NCI-H82 (cell line): ENCODE data around the gene KCNH1.
A peak's percentile ranks its signal among the peaks of the same experiment; 100 is the strongest.
"Not testable (repeated sequence)": the region's sequence is repeated elsewhere in the genome, so short reads cannot be mapped to it uniquely, and the experiment has no call there.

Source experiments
- DNase-seq: peaks from one replicate; lab custom pipeline; 2025; lab: John Stamatoyannopoulos, UW

KCNH1 gene

GRCh38 chr1:211007830-211008229 is 126.1 kb downstream of the KCNH1 start:
- DNase-seq = no peak

- not testable (repeated sequence) for DNase-seq
Measured at GRCh38 chr1:210995931-210996330, 138.0 kb downstream of the KCNH1 start.

- DNase-seq = no peak
Measured at GRCh38 chr1:210992837-210993236, 141.1 kb downstream of the KCNH1 start.

- DNase-seq = peak; percentile 91
Measured at GRCh38 chr1:210989905-210990304, 144.0 kb downstream of the KCNH1 start.

- DNase-seq = no peak
Measured at GRCh38 chr1:210981490-210981889, 152.5 kb downstream of the KCNH1 start.

GRCh38 chr1:210980082-210980481 is 153.9 kb downstream of the KCNH1 start:
- DNase-seq = no peak

- no peak for DNase-seq
Measured at GRCh38 chr1:210978974-210979354, 155.0 kb downstream of the KCNH1 start.

- no peak for DNase-seq
Measured at GRCh38 chr1:210978316-210978973, 155.5 kb downstream of the KCNH1 start.

GRCh38 chr1:210951279-210951678 is 182.7 kb downstream of the KCNH1 start:
- peak; percentile 29 for DNase-seq

- DNase-seq = peak; percentile 71
Measured at GRCh38 chr1:210949940-210950546, 183.9 kb downstream of the KCNH1 start.

- no peak for DNase-seq
Measured at GRCh38 chr1:210949489-210949888, 184.5 kb downstream of the KCNH1 start.

GRCh38 chr1:210949039-210949438 is 184.9 kb downstream of the KCNH1 start:
- no peak for DNase-seq

- DNase-seq = peak; percentile 34
Measured at GRCh38 chr1:210944252-210944651, 189.7 kb downstream of the KCNH1 start.

- DNase-seq = no peak
Measured at GRCh38 chr1:210942513-210942912, 191.4 kb downstream of the KCNH1 start.

- no peak for DNase-seq
Measured at GRCh38 chr1:210940081-210940617, 193.8 kb downstream of the KCNH1 start.

- no peak for DNase-seq
Measured at GRCh38 chr1:210938416-210938925, 195.5 kb downstream of the KCNH1 start.

- no peak for DNase-seq
Measured at GRCh38 chr1:210937846-210938245, 196.1 kb downstream of the KCNH1 start.

- DNase-seq = no peak
Measured at GRCh38 chr1:210935905-210936304, 198.0 kb downstream of the KCNH1 start.

GRCh38 chr1:210932104-210932503 is 201.8 kb downstream of the KCNH1 start:
- DNase-seq = no peak

GRCh38 chr1:210922666-210923065 is 211.3 kb downstream of the KCNH1 start:
- no peak for DNase-seq

GRCh38 chr1:210920716-210921694 is 212.9 kb downstream of the KCNH1 start:
- no peak for DNase-seq

GRCh38 chr1:210920258-210920657 is 213.7 kb downstream of the KCNH1 start:
- DNase-seq = no peak
